ENCODE results near the gene AQP7. TPM values are rescaled to one million over a fixed set of nuclear protein-coding genes. Genes with fewer than 3 reads are reported as not detected.

The AQP7 gene
- 0.25 to 0.53 TPM (median 0.32 TPM) in 5 replicates for total RNA-seq (2022; extraction: Qiagen RNA extraction)

GRCh38 chr9:33402371-33402770, at the start of gene AQP7:
TSS of gene AQP7 (minus strand) at chr9:33402568. CDS start at chr9:33401262, 1,306 bp downstream.

GRCh38 chr9:33446946-33447798, 44.8 kb upstream of the AQP7 start, which contains the start of gene AQP3:
TSS of gene AQP3 (minus strand) at chr9:33447593. CDS start at chr9:33447530, 63 bp downstream.

Other genes with a start within 250 kb of the AQP7 start
- gene B4GALT1, start 235.2 kb downstream of the AQP7 start, total RNA-seq (2022; extraction: Qiagen RNA extraction) = 201 to 239 TPM (median 228 TPM) in 5 replicates
- not detected in 5 replicates for gene SPINK4, start 162.4 kb downstream of the AQP7 start, total RNA-seq (2022; extraction: Qiagen RNA extraction)
- 113 to 132 TPM (median 127 TPM) in 5 replicates for gene BAG1, start 137.9 kb downstream of the AQP7 start, total RNA-seq (2022; extraction: Qiagen RNA extraction)
- 66.7 to 80.8 TPM (median 71.7 TPM) in 5 replicates for gene CHMP5, start 137.5 kb downstream of the AQP7 start, total RNA-seq (2022; extraction: Qiagen RNA extraction)
- 30.1 to 32.4 TPM (median 31.7 TPM) in 5 replicates for gene NFX1, start 112.1 kb downstream of the AQP7 start, total RNA-seq (2022; extraction: Qiagen RNA extraction)
- gene AQP3, start 45.0 kb upstream of the AQP7 start, total RNA-seq (2022; extraction: Qiagen RNA extraction) = 18.8 to 31.6 TPM (median 24.2 TPM) in 5 replicates
- gene NOL6, start 71.4 kb upstream of the AQP7 start, total RNA-seq (2022; extraction: Qiagen RNA extraction) = 66.8 to 75.7 TPM (median 73.8 TPM) in 5 replicates
- gene ANKRD18B, start 121.7 kb upstream of the AQP7 start, total RNA-seq (2022; extraction: Qiagen RNA extraction) = 3.7 to 5.8 TPM (median 4.8 TPM) in 5 replicates